HG02763 (cell line): ENCODE measurements around the gene ANKRD11.
"Not testable (repeated sequence)": the region's sequence is repeated elsewhere in the genome, so short reads cannot be mapped to it uniquely, and the experiment has no call there.

ENCODE experiments used
- ATAC-seq: cut with Tn5 transposase; IDR thresholded peaks from one replicate; pipeline ENCODE4 v1.9.1; 2021; ENCODE audit warnings: mild to moderate bottlenecking, moderate library complexity; ENCODE audit not compliant: unreplicated experiment

Gene ANKRD11

GRCh38 chr16:89273741-89274472 lies 216.5 kb downstream of the ANKRD11 start:
- no peak for ATAC-seq

- no peak for ATAC-seq
Measured at GRCh38 chr16:89272631-89273030, 217.7 kb downstream of the ANKRD11 start.

GRCh38 chr16:89270666-89271345 lies 219.6 kb downstream of the ANKRD11 start:
- no peak for ATAC-seq

- no peak for ATAC-seq
Measured at GRCh38 chr16:89269805-89270665, 220.3 kb downstream of the ANKRD11 start.

- ATAC-seq: no peak
Measured at GRCh38 chr16:89268987-89269735, 221.2 kb downstream of the ANKRD11 start.

- ATAC-seq: no peak
Measured at GRCh38 chr16:89268585-89268984, 221.8 kb downstream of the ANKRD11 start.

- not testable (repeated sequence) for ATAC-seq
Measured at GRCh38 chr16:89267746-89268145, 222.6 kb downstream of the ANKRD11 start.

GRCh38 chr16:89266521-89267134 lies 223.7 kb downstream of the ANKRD11 start:
- no peak for ATAC-seq

- ATAC-seq: no peak
Measured at GRCh38 chr16:89265647-89266046, 224.7 kb downstream of the ANKRD11 start.

GRCh38 chr16:89264800-89265550 lies 225.4 kb downstream of the ANKRD11 start:
- no peak for ATAC-seq

- no peak for ATAC-seq
Measured at GRCh38 chr16:89261691-89262563, 228.4 kb downstream of the ANKRD11 start.

- not testable (repeated sequence) for ATAC-seq
Measured at GRCh38 chr16:89259901-89260300, 230.5 kb downstream of the ANKRD11 start.

GRCh38 chr16:89257757-89258465 lies 232.4 kb downstream of the ANKRD11 start:
- no peak for ATAC-seq

- ATAC-seq: no peak
Measured at GRCh38 chr16:89257281-89257731, 233.1 kb downstream of the ANKRD11 start.

GRCh38 chr16:89256651-89257254 lies 233.6 kb downstream of the ANKRD11 start:
- ATAC-seq: no peak

GRCh38 chr16:89253548-89254287 lies 236.6 kb downstream of the ANKRD11 start:
- no peak for ATAC-seq
